ENCODE results near the gene KCNIP3. TPM values are rescaled to one million over a fixed set of nuclear protein-coding genes. Genes with fewer than 3 reads are reported as not detected.

KCNIP3 gene
- total and polyA plus RNA-seq, 9 of the 15 experiments (the other 6 are each of a cell fraction or from before 2014, with no cell fraction given) = 0.04 TPM; not detected in 8

GRCh38 chr2:95387358-95387757 lies 90.2 kb downstream of the KCNIP3 start:
- ChIA-PET CTCF (ENCODE audit: low intra/inter-chr PET ratio) (no interaction called here), POLR2A (interaction anchor here (0.6 to 0.7 kb wide), 2 partner anchors 12 to 32 kb away, joined by 3 read pairs; no protein-coding TSS in a partner anchor)
- Histone ChIP-seq H4K20me1 (replicated peaks; ENCODE audit: control insufficient read depth, insufficient read depth, low read length) (no peaks in the 10 kb centered on the region), H3K9me3 (replicated peaks; ENCODE audit: control insufficient read depth, insufficient read depth, low read depth, low read length) (no peaks in the 10 kb centered on the region), H3K4me3 (no peak overlapping the region), H3K9me1 (ENCODE audit: control insufficient read depth, insufficient read depth, low read length) (no peaks in the 10 kb centered on the region), H3K9ac (ENCODE audit: insufficient read depth in 1 of 2, low read depth in 2 of 2, low read length in 2 of 2) (no peak overlapping the region), H3K4me2 (ENCODE audit: insufficient read depth, low read length) (no peak overlapping the region), H2AFZ (ENCODE audit: low read depth, low read length) (no peak overlapping the region), H3K36me3 (ENCODE audit: control insufficient read depth, insufficient read depth, low read length) (no peaks in the 10 kb centered on the region), H3K27me3 (ENCODE audit: control insufficient read depth in 2 of 2, insufficient read depth in 2 of 2, low read length in 2 of 2) (peaks cover 10 to 51% of the 10 kb centered on the region in 2 experiments; a peak in 3 of 5 replicates), H3K79me2 (ENCODE audit: control insufficient read depth, insufficient read depth, low read length) (no peaks in the 10 kb centered on the region), H3K4me1 (replicated peaks in 1 of 2; ENCODE audit: control insufficient read depth in 2 of 2, insufficient read depth in 2 of 2, low read length in 2 of 2) (peaks cover 0 to 12% of the 10 kb centered on the region in 2 experiments; a peak in 2 of 5 replicates), H3K27ac (ENCODE audit: extremely low read depth, low read depth, low read length) (no peak overlapping the region; the same call in 2 of the 3 replicates)
- WGBS (ENCODE audit: insufficient coverage, low coverage, missing lambda C conversion rate) = 5% methylated on average over 7 of the region's 7 CpGs
- DNase-seq (ENCODE audit: extremely low read depth in 1 of 4, low spot score in 3 of 4) = no peak
- no TSS peak for BruUV-seq (replicated peaks)
- no peak for FAIRE-seq
- intact Hi-C loops (cut with micrococcal nuclease) (loop anchor here (10.0 kb wide), 1 partner anchor 337 kb away; no protein-coding TSS in a partner anchor), in situ Hi-C loops (cut with MboI) (no loop called here)
- ATAC-seq = no peak
- TF ChIP-seq PML (IDR thresholded peaks at IDR 0.05; ENCODE audit: low read length) (no peak), ZNF77 (CRISPR knock-in tag; IDR thresholded peaks at IDR 0.05) (no peak), CBFB (CRISPR knock-in tag; IDR thresholded peaks at IDR 0.05) (no peak), SP2 (IDR thresholded peaks at IDR 0.05; ENCODE audit: extremely low read depth, low read depth, low read length, poor library complexity, severe bottlenecking) (no peak), CTBP1 (IDR thresholded peaks at IDR 0.05; ENCODE audit: borderline replicate concordance) (no peak), ZNF696 (CRISPR knock-in tag; conservative IDR thresholded peaks at IDR 0.05) (no peak), HNRNPLL (IDR thresholded peaks at IDR 0.05; ENCODE audit: low read depth, low read length, poor library complexity, severe bottlenecking) (no peak), EGR1 (conservative IDR thresholded peaks at IDR 0.05) (no peak), ID3 (CRISPR knock-in tag; IDR thresholded peaks at IDR 0.05) (no peak), ID3 (tag; IDR thresholded peaks at IDR 0.05) (no peak), ZNF79 (CRISPR knock-in tag; IDR thresholded peaks at IDR 0.05; ENCODE audit: low read depth) (no peak), ZNF282 (CRISPR knock-in tag; IDR thresholded peaks at IDR 0.05) (no peak), MIER1 (IDR thresholded peaks at IDR 0.05; ENCODE audit: low read depth) (no peak), ETV6 (IDR thresholded peaks at IDR 0.05; ENCODE audit: borderline replicate concordance in 1 of 2, low read depth in 2 of 2, low read length in 1 of 2) (no peak), ETV6 (CRISPR knock-in tag; IDR thresholded peaks at IDR 0.05; ENCODE audit: borderline replicate concordance) (no peak), KAT8 (IDR thresholded peaks at IDR 0.05; ENCODE audit: low read depth) (no peak), ZNF57 (CRISPR knock-in tag; IDR thresholded peaks at IDR 0.05) (no peak), BDP1 (IDR thresholded peaks at IDR 0.05; ENCODE audit: insufficient read depth, insufficient read length) (no peak)

Measured in K562 (cell line).